Duodenal mucosa (tissue), 2 donors: ENCODE measurements around the gene COL17A1.
A peak's percentile ranks its signal among the peaks of the same experiment; 100 is the strongest.

Experiments
- H3K27ac ChIP-seq: one replicate; pipeline ENCODE4 v1.7.0; 2013; ENCODE audit warnings: low read depth, low read length
- H3K27me3 ChIP-seq, 2 donors: one replicate each; pipeline ENCODE4 v1.7.0; 2013; ENCODE audit warnings: low read length in 2 of 2, control low read depth in 1 of 2; ENCODE audit not compliant: insufficient read depth in 2 of 2, control insufficient read depth in 1 of 2
- H3K36me3 ChIP-seq, 2 donors: one replicate each; pipeline ENCODE4 v1.7.0; 2013; ENCODE audit warnings: low read length in 2 of 2, control low read depth in 1 of 2; ENCODE audit not compliant: insufficient read depth in 2 of 2, control insufficient read depth in 1 of 2
- H3K4me1 ChIP-seq, 2 donors: one replicate each; pipeline ENCODE4 v1.7.0; 2013; ENCODE audit warnings: low read length in 2 of 2, control low read depth in 1 of 2; ENCODE audit not compliant: insufficient read depth in 2 of 2, control insufficient read depth in 1 of 2
- H3K4me3 ChIP-seq, 2 donors: one replicate each; pipeline ENCODE4 v1.7.0; 2013; ENCODE audit warnings: low read length in 2 of 2, low read depth in 1 of 2
- H3K9ac ChIP-seq, 2 donors: one replicate each; pipeline ENCODE4 v1.7.0; 2013; ENCODE audit warnings: low read length in 2 of 2, low read depth in 1 of 2
- H3K9me3 ChIP-seq, 2 donors: one replicate each; pipeline ENCODE4 v1.7.0; 2013; ENCODE audit warnings: low read length in 2 of 2, control low read depth in 1 of 2; ENCODE audit not compliant: control insufficient read depth in 1 of 2

COL17A1 gene

GRCh38 chr10:104099269-104099668, 13.6 kb upstream of the COL17A1 start:
- no peak overlapping the region for H3K9ac ChIP-seq
- H3K4me3 ChIP-seq = no peak overlapping the region
- no peaks in the 10 kb centered on the region for H3K9me3 ChIP-seq
- no peaks in the 10 kb centered on the region for H3K36me3 ChIP-seq
- no peaks in the 10 kb centered on the region for H3K27me3 ChIP-seq
- H3K27ac ChIP-seq = no peak overlapping the region
- no peaks in the 10 kb centered on the region for H3K4me1 ChIP-seq

GRCh38 chr10:104098358-104098925, 12.8 kb upstream of the COL17A1 start:
- H3K9ac ChIP-seq = no peak overlapping the region
- H3K27ac ChIP-seq = no peak overlapping the region
- H3K9me3 ChIP-seq = no peaks in the 10 kb centered on the region
- H3K4me1 ChIP-seq = no peaks in the 10 kb centered on the region
- H3K4me3 ChIP-seq = no peak overlapping the region
- no peaks in the 10 kb centered on the region for H3K27me3 ChIP-seq
- H3K36me3 ChIP-seq = no peaks in the 10 kb centered on the region

DNA sequence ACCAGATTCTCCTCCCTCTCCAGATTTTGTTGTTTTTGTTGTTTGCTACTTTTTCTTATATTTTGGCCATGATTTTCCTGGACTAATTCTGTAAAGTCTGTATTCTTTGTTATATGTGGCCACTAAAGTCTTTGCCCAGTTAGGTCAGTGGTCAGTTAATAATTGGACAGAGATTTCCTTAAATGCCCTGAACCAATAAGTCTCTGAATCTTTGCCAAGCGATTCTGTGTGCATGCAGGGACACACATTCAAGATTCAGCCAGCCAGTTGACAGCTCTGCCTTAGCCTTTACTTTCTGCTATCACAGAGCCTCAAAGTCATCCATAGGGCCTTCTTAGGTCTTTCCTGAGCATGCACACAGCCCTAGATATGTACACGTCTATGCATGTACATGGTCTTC, 11.0 kb upstream of the COL17A1 start:
- Histone ChIP-seq H3K4me1 (no peaks in the 10 kb centered on the region), H3K27me3 (no peaks in the 10 kb centered on the region), H3K9ac (no peak overlapping the region), H3K27ac (no peak overlapping the region), H3K4me3 (no peak overlapping the region), H3K9me3 (no peaks in the 10 kb centered on the region), H3K36me3 (no peaks in the 10 kb centered on the region)

- no peaks in the 10 kb centered on the region for H3K9me3 ChIP-seq
- H3K27ac ChIP-seq = no peak overlapping the region
- no peak overlapping the region for H3K9ac ChIP-seq
- no peaks in the 10 kb centered on the region for H3K4me1 ChIP-seq
- H3K4me3 ChIP-seq = no peak overlapping the region
- no peaks in the 10 kb centered on the region for H3K36me3 ChIP-seq
- no peaks in the 10 kb centered on the region for H3K27me3 ChIP-seq
These were observed 7.1 kb upstream of the COL17A1 start for GRCh38 chr10:104092749-104093148.

DNA sequence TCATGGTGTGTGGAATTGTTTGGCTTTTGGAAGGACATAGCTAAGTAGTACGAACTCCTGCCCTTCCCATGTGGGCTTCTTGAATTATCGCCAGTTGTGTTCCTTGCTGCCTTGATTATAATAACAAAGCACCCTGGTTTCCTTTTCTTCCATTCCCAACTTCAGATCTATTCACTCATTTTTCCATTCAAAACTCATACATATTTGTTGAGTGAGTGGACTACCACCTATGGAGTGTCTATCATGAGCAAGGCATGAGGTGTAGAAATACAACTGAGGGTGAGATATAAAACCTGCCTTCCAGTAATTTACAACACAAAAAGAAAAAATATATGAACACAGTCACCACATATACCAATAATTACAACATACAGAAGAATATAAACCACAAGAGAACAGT, 4.9 kb upstream of the COL17A1 start:
- no peaks in the 10 kb centered on the region for H3K36me3 ChIP-seq
- no peak overlapping the region for H3K9ac ChIP-seq
- no peaks in the 10 kb centered on the region for H3K9me3 ChIP-seq
- peaks cover 5 to 7% of the 10 kb centered on the region in 2 donors for H3K4me1 ChIP-seq
- H3K27ac ChIP-seq = no peak overlapping the region
- no peak overlapping the region for H3K4me3 ChIP-seq
- H3K27me3 ChIP-seq = no peaks in the 10 kb centered on the region

- Histone ChIP-seq H3K9ac (no peak overlapping the region), H3K36me3 (no peaks in the 10 kb centered on the region), H3K4me1 (peaks cover 5 to 16% of the 10 kb centered on the region in 2 donors), H3K27ac (no peak overlapping the region), H3K4me3 (no peak overlapping the region), H3K27me3 (no peaks in the 10 kb centered on the region), H3K9me3 (no peaks in the 10 kb centered on the region)
These were observed 3.9 kb upstream of the COL17A1 start for GRCh38 chr10:104089621-104090020.

GRCh38 chr10:104088239-104088638, 2.6 kb upstream of the COL17A1 start:
- H3K9ac ChIP-seq = no peak overlapping the region
- no peaks in the 10 kb centered on the region for H3K9me3 ChIP-seq
- H3K36me3 ChIP-seq = no peaks in the 10 kb centered on the region
- no peak overlapping the region for H3K27ac ChIP-seq
- H3K4me3 ChIP-seq = no peak overlapping the region
- peaks cover 5 to 16% of the 10 kb centered on the region in 2 donors for H3K4me1 ChIP-seq
- no peaks in the 10 kb centered on the region for H3K27me3 ChIP-seq

DNA sequence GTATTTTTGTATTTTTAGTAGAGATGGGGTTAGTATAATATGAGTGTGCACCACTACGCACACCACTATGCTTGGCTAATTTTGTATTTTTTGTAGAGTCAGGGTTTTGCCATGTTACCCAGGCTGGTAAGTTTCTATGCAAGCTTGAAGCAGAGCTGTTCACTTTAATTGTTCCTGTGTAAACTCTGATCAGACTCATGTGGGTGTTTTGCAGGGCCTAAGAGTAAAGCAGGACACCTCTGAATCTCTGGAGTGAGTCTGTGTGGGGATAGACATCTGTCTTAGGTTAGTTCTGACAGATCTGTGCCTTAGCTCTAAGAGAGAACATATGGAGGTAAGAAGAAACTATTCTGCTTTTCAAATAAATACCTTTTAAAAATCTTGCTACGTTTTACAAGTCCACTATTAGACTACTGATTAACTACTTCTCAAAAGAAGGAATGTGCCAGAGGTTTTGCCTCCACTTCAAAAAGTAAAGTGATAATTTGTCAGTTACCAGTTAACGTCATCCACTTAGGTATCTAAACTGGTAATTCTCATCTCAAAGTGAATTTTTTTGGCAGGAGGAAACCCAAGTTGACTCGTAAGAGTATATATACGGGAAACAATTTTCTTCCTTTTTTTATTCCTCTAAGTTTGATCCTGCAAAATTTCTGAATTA, 1.1 kb downstream of the COL17A1 start:
- peak overlapping the region in 1 of 2 donors; percentile 41 for H3K4me3 ChIP-seq
- peak overlapping the region in 1 of 2 donors; percentile 4 for H3K9ac ChIP-seq
- H3K4me1 ChIP-seq = peaks cover 5 to 24% of the 10 kb centered on the region in 2 donors
- no peaks in the 10 kb centered on the region for H3K27me3 ChIP-seq
- no peak overlapping the region for H3K27ac ChIP-seq
- no peaks in the 10 kb centered on the region for H3K9me3 ChIP-seq
- H3K36me3 ChIP-seq = no peaks in the 10 kb centered on the region

DNA sequence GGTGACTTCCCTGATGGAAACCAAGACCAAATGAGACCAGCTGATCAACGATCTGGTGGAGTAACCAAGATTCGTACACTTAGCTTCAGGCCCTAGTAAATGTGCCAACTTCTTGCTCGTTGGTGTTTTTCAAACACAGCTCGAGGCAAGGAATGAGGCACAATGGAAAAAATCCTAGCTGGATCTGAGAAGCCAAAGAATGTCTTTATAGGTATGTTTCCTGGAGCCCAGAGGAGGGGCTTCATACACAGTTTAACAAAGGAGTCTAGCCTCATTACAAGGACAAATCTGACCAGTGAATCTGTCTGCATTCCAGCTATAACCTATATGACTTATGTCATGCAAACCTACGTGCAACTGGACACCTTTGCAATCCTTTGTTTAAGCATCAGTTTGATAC, 3.7 kb downstream of the COL17A1 start:
- no peak overlapping the region for H3K9ac ChIP-seq
- H3K36me3 ChIP-seq = no peaks in the 10 kb centered on the region
- H3K27me3 ChIP-seq = no peaks in the 10 kb centered on the region
- H3K4me3 ChIP-seq = no peak overlapping the region
- no peaks in the 10 kb centered on the region for H3K9me3 ChIP-seq
- peaks cover 9 to 30% of the 10 kb centered on the region in 2 donors for H3K4me1 ChIP-seq
- no peak overlapping the region for H3K27ac ChIP-seq

- no peak overlapping the region for H3K4me3 ChIP-seq
- no peaks in the 10 kb centered on the region for H3K27me3 ChIP-seq
- peaks cover 8 to 26% of the 10 kb centered on the region in 2 donors for H3K4me1 ChIP-seq
- no peaks in the 10 kb centered on the region for H3K9me3 ChIP-seq
- H3K9ac ChIP-seq = no peak overlapping the region
- no peak overlapping the region for H3K27ac ChIP-seq
- no peaks in the 10 kb centered on the region for H3K36me3 ChIP-seq
These were observed 4.9 kb downstream of the COL17A1 start for GRCh38 chr10:104080762-104081161.
